GM06990 (cell line): ENCODE measurements around the gene FCN3.

ENCODE experiments used
- DNase-seq: peaks from one replicate; pipeline ENCODE4 v3.0.0-alpha.2; 2011; ENCODE audit not compliant: insufficient read length; ENCODE audit errors: extremely low read depth
- H3K27me3 ChIP-seq: replicated peaks from 2 replicates; pipeline ENCODE4 v1.6.0; 2011; ENCODE audit warnings: low read length; ENCODE audit not compliant: control insufficient read depth, insufficient read depth
- H3K36me3 ChIP-seq: 2 replicates; pipeline ENCODE4 v1.5.1; 2011; ENCODE audit warnings: low read length; ENCODE audit not compliant: control insufficient read depth, insufficient read depth
- H3K4me3 ChIP-seq: replicated peaks from 2 replicates; pipeline ENCODE4 v1.5.1; 2011; ENCODE audit warnings: low read depth, mild to moderate bottlenecking, control low read depth, low read length
- CTCF ChIP-seq: IDR thresholded peaks from 2 replicates; pipeline ENCODE4 v1.5.1; 2011; ENCODE audit warnings: low read length, control low read depth, mild to moderate bottlenecking, inconsistent platforms; ENCODE audit not compliant: insufficient read depth, poor library complexity, severe bottlenecking

The FCN3 gene

GRCh38 chr1:27321813-27322568 is 52.6 kb downstream of the FCN3 start, which contains the start of gene TMEM222:
Gene TMEM222 (plus strand): TSS chr1:27322163. CDS start chr1:27322198, 35 bp downstream.
- Histone ChIP-seq H3K27me3 (no peaks in the 10 kb centered on the region), H3K36me3 (peaks cover 11% of the 10 kb centered on the region), H3K4me3 (peak within 1 kb of the TSS; percentile 98)
- DNase-seq, result peak; percentile 99
- no peak for TF ChIP-seq CTCF
